ENCODE data around the gene PTGFRN. TPM values are rescaled to one million over a fixed set of nuclear protein-coding genes. Genes with fewer than 3 reads are reported as not detected.

The PTGFRN gene
- polyA plus RNA-seq, 1 donor (not counting 4 experiments of a cell fraction or from before 2014, with no cell fraction given) = 177 TPM

GRCh38 chr1:116983112-116983511 lies 73.4 kb downstream of the PTGFRN start:
- Histone ChIP-seq H4K20me1 (ENCODE audit: control insufficient read depth, extremely low read depth, insufficient read depth, low read length) (no peaks in the 10 kb centered on the region), H3K36me3 (ENCODE audit: control insufficient read depth in 2 of 2, extremely low read depth in 1 of 2, insufficient read depth in 2 of 2, low read length in 2 of 2) (peaks cover 15 to 25% of the 10 kb centered on the region in 2 experiments), H3K79me2 (ENCODE audit: control insufficient read depth, insufficient read depth, low read length) (peaks cover 2% of the 10 kb centered on the region), H3K4me1 (ENCODE audit: control insufficient read depth, extremely low read depth, insufficient read depth, low read length) (no peaks in the 10 kb centered on the region), H2AFZ (ENCODE audit: control insufficient read depth, low read length) (no peak overlapping the region), H3K9me3 (ENCODE audit: control insufficient read depth, low read depth, low read length) (no peaks in the 10 kb centered on the region), H3K9ac (ENCODE audit: control insufficient read depth, extremely low read depth, insufficient read depth, low read length) (no peak overlapping the region), H3K4me3 (ENCODE audit: control insufficient read depth in 2 of 3, extremely low read depth in 1 of 3, insufficient read depth in 2 of 3, low read depth in 1 of 3, low read length in 3 of 3) (no peak overlapping the region), H3K4me2 (ENCODE audit: control insufficient read depth, extremely low read depth, insufficient read depth, low read depth, low read length) (no peak overlapping the region), H3K27me3 (ENCODE audit: control insufficient read depth, extremely low read depth, insufficient read depth, low read length) (no peaks in the 10 kb centered on the region), H3K27ac (ENCODE audit: control insufficient read depth, insufficient read depth, low read length) (no peak overlapping the region), H3K9me1 (ENCODE audit: control insufficient read depth, extremely low read depth, insufficient read depth, low read length) (no peaks in the 10 kb centered on the region)
- FAIRE-seq (no peak), DNase-seq (ENCODE audit: low read depth, low spot score) (no peak)
- dilution Hi-C loops (cut with MboI; ENCODE audit: extremely low pct_ligation_motif_present, low sequenced_read_pairs) = no loop called here
- TF ChIP-seq CTCF (optimal IDR thresholded peaks at IDR 0.05 in 1 of 3, IDR thresholded peaks at IDR 0.05 in 1 of 3, conservative IDR thresholded peaks at IDR 0.05 in 1 of 3; ENCODE audit: extremely low read depth in 1 of 3, insufficient read depth in 2 of 3, low read length in 3 of 3) (no peak), EZH2 (IDR thresholded peaks at IDR 0.05; ENCODE audit: low read length) (no peak)

GRCh38 chr1:116983678-116984077 lies 74.0 kb downstream of the PTGFRN start:
- Histone ChIP-seq H3K4me3 (ENCODE audit: control insufficient read depth in 2 of 3, extremely low read depth in 1 of 3, insufficient read depth in 2 of 3, low read depth in 1 of 3, low read length in 3 of 3) (no peak overlapping the region), H3K9me1 (ENCODE audit: control insufficient read depth, extremely low read depth, insufficient read depth, low read length) (no peaks in the 10 kb centered on the region), H3K9ac (ENCODE audit: control insufficient read depth, extremely low read depth, insufficient read depth, low read length) (no peak overlapping the region), H3K79me2 (ENCODE audit: control insufficient read depth, insufficient read depth, low read length) (peaks cover 2% of the 10 kb centered on the region), H3K9me3 (ENCODE audit: control insufficient read depth, low read depth, low read length) (no peaks in the 10 kb centered on the region), H3K36me3 (ENCODE audit: control insufficient read depth in 2 of 2, extremely low read depth in 1 of 2, insufficient read depth in 2 of 2, low read length in 2 of 2) (peaks cover 15 to 31% of the 10 kb centered on the region in 2 experiments), H3K27ac (ENCODE audit: control insufficient read depth, insufficient read depth, low read length) (no peak overlapping the region), H3K4me2 (ENCODE audit: control insufficient read depth, extremely low read depth, insufficient read depth, low read depth, low read length) (no peak overlapping the region), H3K27me3 (ENCODE audit: control insufficient read depth, extremely low read depth, insufficient read depth, low read length) (no peaks in the 10 kb centered on the region), H3K4me1 (ENCODE audit: control insufficient read depth, extremely low read depth, insufficient read depth, low read length) (peaks cover 4% of the 10 kb centered on the region), H2AFZ (ENCODE audit: control insufficient read depth, low read length) (no peak overlapping the region), H4K20me1 (ENCODE audit: control insufficient read depth, extremely low read depth, insufficient read depth, low read length) (no peaks in the 10 kb centered on the region)
- no peak for DNase-seq (ENCODE audit: low read depth, low spot score)
- dilution Hi-C loops (cut with MboI; ENCODE audit: extremely low pct_ligation_motif_present, low sequenced_read_pairs) = no loop called here
- no peak for FAIRE-seq
- no peak for TF ChIP-seq EZH2 (IDR thresholded peaks at IDR 0.05; ENCODE audit: low read length)
- TF ChIP-seq CTCF (optimal IDR thresholded peaks at IDR 0.05 in 1 of 3, IDR thresholded peaks at IDR 0.05 in 1 of 3, conservative IDR thresholded peaks at IDR 0.05 in 1 of 3; ENCODE audit: extremely low read depth in 1 of 3, insufficient read depth in 2 of 3, low read length in 3 of 3) = no peak

Data from keratinocyte (primary cell).